ENCODE measurements around the gene ULK4.
"Not testable (repeated sequence)": the region's sequence is repeated elsewhere in the genome, so short reads cannot be mapped to it uniquely, and the experiment has no call there.

ULK4 gene

DNA sequence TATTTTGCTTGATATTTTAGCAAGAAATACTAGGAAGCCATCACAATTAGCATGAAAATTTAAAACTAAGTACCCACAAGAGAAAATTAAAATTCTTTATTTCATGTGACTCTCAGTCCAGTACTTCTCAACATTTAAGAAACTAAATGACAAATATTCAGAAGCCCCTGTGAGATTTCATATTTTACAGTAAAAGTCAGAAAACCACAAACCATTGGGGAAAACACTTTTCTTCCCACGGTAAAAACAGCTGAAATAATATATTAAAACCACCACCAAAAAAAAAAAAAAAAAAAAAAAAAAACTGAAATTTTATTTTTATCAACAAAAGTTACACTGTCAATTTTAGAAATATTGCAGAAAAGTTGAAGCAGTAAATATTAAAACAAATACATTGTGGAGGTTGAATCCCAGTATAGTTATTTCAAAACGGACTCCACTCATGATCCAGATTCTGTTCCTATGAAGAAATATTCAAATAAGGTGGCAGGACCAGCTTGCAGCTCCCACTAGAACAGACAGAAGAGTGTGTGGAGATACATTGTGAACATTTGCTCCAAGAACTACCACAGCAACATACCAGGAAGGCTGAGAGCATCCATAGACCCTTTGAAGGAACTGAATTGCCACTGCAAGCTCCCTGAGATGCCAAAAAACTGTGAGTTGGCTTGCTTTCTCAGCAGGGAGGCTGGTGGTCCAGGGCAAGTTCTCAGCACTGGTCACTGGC is 454.4 kb downstream of the ULK4 start:
- DNase-seq (ENCODE audit: low read depth in 2 of 2, low spot score in 1 of 2): no peak

- DNase-seq (ENCODE audit: low read depth in 2 of 2, low spot score in 1 of 2): no peak
These were observed 457.8 kb downstream of the ULK4 start for GRCh38 chr3:41503998-41504623.

GRCh38 chr3:41502481-41502880 is 459.4 kb downstream of the ULK4 start:
- DNase-seq (ENCODE audit: low read depth in 2 of 2, low spot score in 1 of 2): no peak

GRCh38 chr3:41502023-41502422 is 459.9 kb downstream of the ULK4 start:
- DNase-seq (ENCODE audit: low read depth in 2 of 2, low spot score in 1 of 2): no peak

DNA sequence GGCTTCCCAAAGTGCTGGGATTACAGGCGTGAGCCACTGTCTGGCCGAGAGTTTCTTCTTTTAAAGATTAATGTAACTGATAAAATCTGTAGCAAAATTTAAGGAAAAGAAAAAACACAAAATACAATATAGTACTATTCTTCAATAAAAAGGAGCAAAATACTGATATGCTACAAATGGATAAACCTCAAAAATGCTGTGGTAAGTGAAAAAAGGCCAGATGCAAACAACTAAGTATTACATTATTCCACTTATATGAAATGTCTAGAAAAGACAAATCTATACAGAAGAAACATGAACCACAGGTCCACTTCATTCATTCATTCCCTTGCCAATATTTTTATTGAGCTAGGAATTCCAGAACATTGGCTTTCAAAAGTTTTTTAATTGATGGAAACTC is 463.1 kb downstream of the ULK4 start:
- DNase-seq (ENCODE audit: low read depth in 2 of 2, low spot score in 1 of 2): no peak

- no peak for DNase-seq (ENCODE audit: low read depth in 2 of 2, low spot score in 1 of 2)
These were observed 471.5 kb downstream of the ULK4 start for GRCh38 chr3:41490360-41490759.

DNA sequence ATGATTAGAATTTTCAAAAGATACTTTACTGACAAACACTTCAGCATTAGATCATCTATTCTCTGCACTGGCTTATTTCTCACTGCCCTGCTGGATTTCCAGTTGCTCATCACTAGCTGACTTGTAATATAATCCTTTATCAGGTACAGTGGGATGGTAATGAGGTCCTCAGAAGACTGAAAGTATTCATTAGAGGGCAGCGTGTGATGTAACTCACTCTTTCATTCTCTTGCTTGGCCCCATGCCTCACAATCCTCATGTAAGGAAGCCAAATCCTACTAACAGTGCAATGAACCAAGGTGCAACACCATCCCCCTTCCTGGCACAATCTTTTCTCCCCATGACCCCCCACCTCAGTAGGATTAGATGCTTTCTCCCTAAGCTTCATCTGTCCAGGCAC is 472.7 kb downstream of the ULK4 start:
- DNase-seq (ENCODE audit: low read depth in 2 of 2, low spot score in 1 of 2): no peak

- no peak for DNase-seq (ENCODE audit: low read depth in 2 of 2, low spot score in 1 of 2)
These were observed 473.4 kb downstream of the ULK4 start for GRCh38 chr3:41488501-41488900.

GRCh38 chr3:41485484-41485883 is 476.4 kb downstream of the ULK4 start:
- no peak for DNase-seq (ENCODE audit: low read depth in 2 of 2, low spot score in 1 of 2)

DNA sequence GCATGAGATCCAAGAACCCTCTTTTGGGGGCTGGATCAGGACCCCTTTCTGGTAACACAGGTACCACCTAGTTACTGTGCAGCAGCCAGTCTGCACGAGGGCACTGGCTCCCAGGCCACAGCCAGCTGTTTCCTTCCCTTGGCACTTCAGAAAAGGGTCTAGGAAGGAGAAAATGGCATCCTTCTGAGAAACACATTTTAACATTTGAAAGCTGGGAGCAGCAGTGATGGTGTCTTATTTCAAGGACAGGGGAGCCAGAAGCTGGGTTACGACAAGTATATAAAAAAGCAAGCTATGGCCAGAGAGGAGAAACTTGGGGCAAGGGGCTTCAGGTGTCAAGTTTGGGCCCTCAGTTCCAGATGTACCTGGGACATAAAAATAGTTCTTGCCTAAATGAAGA is 479.8 kb downstream of the ULK4 start:
- no peak for DNase-seq (ENCODE audit: low read depth in 2 of 2, low spot score in 1 of 2)

- no peak for DNase-seq (ENCODE audit: low read depth in 2 of 2, low spot score in 1 of 2)
These were observed 483.6 kb downstream of the ULK4 start for GRCh38 chr3:41478278-41478677.

GRCh38 chr3:41477399-41478014 is 484.4 kb downstream of the ULK4 start:
- no peak for DNase-seq (ENCODE audit: low read depth in 2 of 2, low spot score in 1 of 2)

DNA sequence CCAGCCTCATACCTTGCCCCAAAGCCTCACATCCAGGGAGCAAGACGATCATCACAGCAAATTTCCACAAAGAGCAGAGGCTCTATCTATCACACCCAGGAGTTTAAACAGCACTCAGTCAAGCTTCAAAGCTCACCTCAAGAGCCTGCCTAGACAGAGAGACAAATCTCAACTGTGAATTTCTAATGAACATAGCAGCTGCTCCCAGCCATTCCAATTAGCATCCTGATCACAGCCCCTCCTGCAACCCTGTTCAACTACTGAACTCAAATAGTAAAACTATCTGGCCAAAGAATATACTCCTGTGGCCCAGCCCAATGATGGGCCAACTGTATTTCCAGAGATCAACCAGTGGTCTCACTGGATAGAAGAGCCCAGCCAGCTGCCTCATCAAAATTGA is 492.8 kb downstream of the ULK4 start:
- no peak for DNase-seq (ENCODE audit: low read depth in 2 of 2, low spot score in 1 of 2)

- DNase-seq (ENCODE audit: low read depth in 2 of 2, low spot score in 1 of 2): no peak
These were observed 494.4 kb downstream of the ULK4 start for GRCh38 chr3:41467481-41467880.

GRCh38 chr3:41464858-41465257 is 497.0 kb downstream of the ULK4 start:
- no peak for DNase-seq (ENCODE audit: low read depth in 2 of 2, low spot score in 1 of 2)

DNA sequence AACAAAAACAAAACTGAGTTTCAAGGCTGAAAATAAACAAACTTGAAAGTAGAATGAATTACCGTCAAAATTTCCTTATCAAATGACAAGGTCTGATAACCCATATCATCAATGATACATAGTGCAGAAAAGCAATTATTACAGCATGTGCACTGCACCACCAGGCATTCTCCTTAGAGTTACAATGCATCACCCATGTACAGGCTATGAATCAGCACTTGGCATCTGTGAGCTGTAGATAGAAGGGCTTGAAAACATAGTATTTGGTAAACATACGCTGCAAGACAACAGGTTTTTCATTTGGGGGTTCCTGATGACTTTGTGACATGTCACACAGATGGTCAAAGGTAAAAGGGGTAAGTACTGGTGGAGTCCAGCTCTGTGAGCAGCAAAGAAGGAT is 497.5 kb downstream of the ULK4 start:
- DNase-seq (ENCODE audit: low read depth in 2 of 2, low spot score in 1 of 2): no peak

DNA sequence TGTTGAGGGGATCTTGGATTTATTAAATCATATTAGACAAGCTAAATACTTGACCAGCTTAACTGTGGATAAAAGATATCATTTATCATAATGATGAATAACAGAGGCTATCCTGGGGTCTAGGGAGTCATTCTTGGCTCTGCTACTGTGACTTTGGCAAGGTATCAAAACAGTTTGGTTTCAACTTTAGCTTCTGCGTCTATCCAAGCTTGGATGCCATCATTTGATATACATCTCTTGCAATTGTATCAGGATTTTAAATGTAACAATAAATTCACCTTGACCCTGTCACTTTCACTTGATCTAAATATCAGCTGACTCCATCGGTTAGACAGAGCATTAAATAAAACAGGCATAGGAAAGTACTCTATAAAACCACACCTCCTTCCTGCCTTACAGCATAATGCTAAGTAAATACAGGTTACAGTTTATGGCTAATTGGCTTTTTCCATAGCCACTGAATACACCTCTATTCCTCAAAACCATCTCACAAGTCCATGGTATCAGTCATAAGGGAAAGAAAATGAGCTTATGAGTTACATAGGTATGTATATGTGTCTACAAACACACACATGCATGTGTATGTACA is 499.7 kb downstream of the ULK4 start:
- DNase-seq (ENCODE audit: low read depth in 2 of 2, low spot score in 1 of 2): no peak

DNA sequence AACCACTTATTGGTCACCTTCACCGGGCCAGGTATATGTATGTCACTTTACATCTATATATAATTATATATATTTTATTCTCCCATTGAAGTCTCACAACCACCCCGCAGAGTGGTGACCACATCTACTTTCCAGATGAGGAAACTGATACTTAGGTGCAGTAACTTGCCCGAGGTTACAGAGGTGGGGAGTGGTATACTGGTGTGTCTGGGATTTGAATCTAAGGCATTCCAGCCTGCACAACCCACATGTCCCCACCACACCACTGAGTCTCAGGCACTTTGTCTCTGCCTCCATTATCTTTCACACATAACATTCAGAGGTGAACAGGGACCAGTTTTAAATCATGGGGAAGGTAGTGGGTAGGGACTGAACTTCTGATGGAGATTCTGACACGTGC is 501.2 kb downstream of the ULK4 start:
- DNase-seq (ENCODE audit: low read depth in 2 of 2, low spot score in 1 of 2): no peak

DNA sequence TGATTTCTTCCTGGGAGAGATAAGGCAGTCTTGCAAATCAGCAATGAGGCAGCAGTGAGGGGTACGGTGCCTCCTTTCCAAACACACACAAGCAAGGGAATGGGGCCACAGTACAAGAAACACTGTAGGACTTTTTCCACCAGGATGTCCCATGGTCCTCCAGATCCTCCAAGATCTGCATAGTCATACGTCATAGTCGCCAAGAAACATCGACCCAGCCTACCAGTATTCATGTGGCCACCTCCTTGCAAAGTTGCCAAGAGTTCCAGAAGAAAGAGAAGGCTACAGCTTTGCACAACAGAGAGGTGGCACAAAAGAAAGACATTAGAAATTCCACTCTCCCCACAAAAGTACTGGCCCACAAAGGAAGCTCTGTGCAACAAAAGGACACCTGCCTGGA is 504.7 kb downstream of the ULK4 start:
- DNase-seq (ENCODE audit: low read depth in 2 of 2, low spot score in 1 of 2): no peak

DNA sequence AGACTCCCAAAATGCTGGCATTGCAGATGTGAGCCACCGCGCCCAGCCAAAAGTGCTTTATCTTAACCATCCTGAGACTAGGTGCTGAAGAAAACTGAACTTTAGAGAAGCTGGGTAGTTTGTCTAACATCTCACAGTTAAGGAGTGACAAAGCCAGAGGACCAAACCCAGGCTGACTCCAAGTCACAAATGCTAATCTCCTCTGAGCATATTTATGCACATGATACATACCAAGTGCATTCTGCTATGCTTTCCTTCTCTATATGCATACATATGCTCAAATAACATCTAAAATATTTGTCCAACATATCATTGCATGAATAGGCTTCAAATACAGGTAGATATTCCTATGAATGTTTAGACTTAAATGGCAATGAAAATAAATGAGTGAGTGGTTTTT is 505.7 kb downstream of the ULK4 start:
- no peak for DNase-seq (ENCODE audit: low read depth in 2 of 2, low spot score in 1 of 2)

- DNase-seq (ENCODE audit: low read depth in 2 of 2, low spot score in 1 of 2): not testable (repeated sequence)
These were observed 508.3 kb downstream of the ULK4 start for GRCh38 chr3:41453618-41454017.
